ENCODE measurements around the gene SLC25A38.

The SLC25A38 gene

GRCh38 chr3:39378088-39378487, 5.1 kb upstream of the SLC25A38 start:
- DNase-seq: no peak

DNA sequence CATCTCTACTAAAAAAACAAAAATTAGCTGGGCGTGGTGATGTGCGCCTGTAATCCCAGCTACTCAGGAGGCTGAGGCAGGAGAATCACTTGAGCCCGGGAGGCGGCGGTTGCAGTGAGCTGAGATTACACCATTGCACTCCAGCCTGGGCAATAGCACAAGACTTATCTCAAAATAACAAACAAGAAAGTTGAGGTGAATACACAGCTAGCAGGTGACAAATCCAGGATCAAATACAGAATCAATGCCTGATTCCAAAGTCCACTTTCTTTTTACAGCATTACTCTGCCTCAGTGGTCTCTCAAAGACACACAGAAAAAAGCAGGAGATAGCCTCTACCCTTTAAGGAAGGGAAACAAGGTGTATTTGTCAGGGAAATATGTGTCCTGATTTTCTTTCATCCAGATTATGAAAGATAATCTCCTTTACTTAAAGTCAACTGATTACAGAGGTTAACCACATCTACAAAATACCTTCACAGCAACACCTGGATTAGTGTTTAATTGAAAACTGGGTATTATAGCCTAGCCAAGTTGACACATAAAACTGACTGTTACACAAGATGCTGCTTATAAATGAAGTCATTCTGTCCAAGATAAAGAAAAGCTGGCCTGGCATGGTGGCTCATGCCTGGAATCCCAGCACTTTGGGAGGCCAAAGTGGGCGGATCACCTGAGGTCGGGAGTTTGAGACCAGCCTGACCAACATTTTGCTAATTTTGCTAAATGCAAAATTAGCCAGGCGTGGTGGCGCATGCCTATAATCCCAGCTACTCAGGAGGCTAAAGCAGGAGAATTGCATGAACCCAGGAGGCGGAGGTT, 4.0 kb upstream of the SLC25A38 start:
- no peak for DNase-seq

GRCh38 chr3:39379778-39380155, 3.4 kb upstream of the SLC25A38 start:
- no peak for DNase-seq

DNA sequence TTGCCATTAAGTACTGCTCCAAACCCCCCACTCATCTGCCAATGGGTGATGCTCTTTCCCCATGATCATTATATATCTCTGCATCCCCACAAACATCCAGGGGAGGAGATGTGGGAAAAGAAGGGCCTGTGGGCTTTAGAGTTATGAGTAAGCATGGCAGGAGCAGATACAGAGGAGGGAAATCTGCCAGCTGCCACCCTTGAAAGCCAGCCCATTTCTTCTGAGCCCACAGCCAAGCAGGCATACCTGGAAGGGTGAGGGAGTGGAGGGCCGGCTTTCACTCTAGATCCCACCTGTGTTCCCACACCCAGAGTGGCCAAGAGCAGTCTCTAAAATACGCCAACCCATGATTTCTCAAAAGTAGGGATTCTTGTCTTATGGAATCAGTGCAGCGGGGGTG, 1.7 kb upstream of the SLC25A38 start:
- DNase-seq: no peak

DNA sequence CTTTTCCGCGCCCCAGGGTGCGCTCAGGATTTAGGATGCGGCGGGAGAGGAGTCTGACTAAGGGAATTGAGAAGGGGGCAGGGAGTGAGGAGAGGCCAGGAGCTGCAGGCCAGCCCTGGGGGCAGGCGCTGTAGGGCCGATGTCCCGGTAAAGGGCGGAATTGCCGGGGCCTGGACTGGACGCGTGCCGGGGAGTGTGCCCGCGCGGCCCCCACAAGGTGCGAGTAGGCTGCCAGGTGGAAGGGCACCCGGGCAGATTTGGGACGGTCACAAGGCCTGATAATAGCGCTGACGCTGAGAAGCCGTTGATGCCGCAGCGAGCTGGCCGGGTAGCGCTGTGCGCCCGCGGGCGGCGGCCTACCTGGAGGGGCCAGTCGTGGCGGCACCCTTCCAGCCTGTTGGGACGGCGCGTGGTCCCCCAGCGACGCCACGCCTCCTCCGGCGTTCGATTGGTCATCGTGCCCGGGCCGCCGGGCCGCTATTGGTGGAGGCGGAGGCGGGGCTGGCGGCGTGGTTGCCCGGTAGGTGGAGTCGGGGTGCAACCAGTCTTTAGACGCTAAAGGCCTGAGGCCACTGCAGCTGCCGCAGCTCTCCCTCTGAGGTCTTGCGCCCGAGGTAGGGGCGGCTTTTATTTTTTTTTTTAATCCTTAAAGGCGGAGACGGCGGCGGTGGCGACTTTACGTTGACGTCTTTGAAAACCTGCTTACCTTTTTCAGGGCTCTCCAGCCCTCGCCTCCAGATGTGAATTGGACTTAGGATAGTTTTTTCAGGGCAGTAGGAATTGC, 903 bp downstream of the SLC25A38 start:
- no peak for DNase-seq

DNA sequence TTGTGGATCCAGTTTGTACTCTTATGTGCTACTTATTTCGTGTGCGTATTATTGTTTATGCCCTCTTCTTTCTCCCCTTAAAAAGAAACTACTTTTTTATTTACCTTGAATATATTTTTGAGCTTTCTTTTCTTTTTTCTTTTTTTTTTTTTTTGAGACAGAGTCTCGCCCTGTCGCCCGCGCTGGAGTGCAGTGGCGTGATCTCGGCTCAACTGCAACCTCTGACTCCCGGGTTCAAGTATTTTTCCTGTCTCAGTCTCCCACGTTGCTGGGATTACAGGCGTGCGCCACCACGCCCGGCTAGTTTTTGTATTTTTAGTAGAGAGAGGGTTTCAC, 1.5 kb downstream of the SLC25A38 start:
- DNase-seq: no peak

GRCh38 chr3:39385456-39386090, 2.4 kb downstream of the SLC25A38 start:
- no peak for DNase-seq

GRCh38 chr3:39386318-39386717, 3.1 kb downstream of the SLC25A38 start:
- no peak for DNase-seq

DNA sequence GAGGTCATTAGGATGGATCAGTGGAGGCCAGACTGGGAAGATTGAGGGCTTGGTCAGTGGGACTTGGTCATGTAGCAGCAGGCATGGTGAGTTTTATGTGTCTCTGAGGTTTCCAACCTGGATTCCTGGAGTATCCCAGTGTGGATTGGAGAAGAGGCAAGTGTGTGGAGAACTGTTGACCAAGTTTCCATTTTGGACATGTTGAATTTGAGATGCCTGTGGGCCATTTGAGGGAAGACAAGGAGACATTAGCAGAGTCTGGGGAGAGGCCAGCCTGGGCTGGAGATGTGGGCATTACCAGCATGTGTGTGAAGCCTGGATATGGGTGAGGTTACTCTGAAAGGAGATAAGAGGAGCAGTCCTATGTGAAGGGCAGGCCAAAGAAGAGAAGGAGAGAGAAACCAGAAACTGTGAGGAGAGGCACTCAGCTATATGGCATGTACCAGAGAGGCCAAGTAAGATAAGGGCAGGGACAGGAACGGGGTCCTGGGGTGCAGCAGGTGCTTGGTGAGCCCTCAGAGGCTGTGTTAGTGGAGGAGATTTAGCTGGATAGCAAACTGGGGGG, 4.3 kb downstream of the SLC25A38 start:
- no peak for DNase-seq

DNA sequence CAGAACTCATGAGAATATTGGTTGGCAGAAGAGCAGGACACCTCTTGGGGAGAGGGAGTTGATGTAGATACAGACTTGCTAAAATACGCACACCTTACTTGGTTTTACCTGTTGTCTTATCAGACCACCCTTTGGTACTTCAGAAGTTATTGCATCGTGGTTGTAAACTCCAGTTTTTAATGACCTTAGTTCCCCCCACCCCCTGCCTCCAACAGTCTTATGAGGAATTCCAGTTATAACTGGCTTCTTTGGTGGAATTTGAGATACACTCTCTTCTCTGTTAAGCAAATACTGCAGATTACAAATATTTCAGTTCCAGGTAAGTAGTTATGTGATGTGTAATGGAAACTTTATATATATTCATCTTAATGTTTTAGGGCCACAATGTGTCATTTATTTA, 5.0 kb downstream of the SLC25A38 start:
- DNase-seq: no peak

GRCh38 chr3:39388741-39389248, 5.6 kb downstream of the SLC25A38 start:
- DNase-seq: no peak

DNA sequence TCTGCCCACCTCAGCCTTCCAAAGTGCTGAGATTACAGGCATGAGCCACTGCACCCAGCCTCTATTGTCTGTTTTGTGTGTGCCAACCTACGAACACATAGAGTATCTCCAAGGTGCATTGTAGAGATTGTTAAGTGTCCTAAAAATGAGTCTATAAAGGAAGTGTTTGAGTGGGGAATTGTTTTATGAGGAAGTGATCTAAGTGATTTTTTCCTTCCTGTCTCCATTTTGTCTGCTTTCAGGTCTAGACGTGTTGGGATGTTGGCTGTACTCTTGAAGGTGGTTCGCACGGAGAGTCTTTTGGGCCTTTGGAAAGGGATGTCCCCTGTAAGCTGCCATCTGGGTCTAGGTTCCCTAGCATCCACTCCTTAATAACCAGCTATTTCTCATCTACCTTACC, 7.0 kb downstream of the SLC25A38 start:
- no peak for DNase-seq

- no peak for DNase-seq
Measured at GRCh38 chr3:39396690-39397089, 13.5 kb downstream of the SLC25A38 start.

DNA sequence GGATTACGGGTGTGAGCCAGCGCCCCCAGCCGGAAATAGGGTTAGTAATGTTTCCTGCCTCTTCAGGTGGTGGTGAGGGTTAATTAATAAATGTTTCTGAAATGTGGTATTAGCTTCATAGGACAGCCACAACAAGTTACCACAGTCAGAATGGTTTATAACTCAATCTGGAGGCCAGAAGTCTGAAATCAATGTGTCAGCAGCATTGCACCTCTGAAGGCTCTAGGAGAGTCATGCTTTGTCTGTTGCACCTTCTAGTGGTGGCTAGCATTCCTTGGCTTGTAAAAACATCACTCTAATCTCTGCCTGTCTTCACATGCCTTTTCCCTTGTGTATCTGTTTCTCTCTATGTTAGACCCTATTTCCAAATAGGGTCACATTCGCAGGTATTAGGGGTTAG, 15.5 kb downstream of the SLC25A38 start:
- no peak for DNase-seq

GRCh38 chr3:39401983-39402382, 18.8 kb downstream of the SLC25A38 start:
- DNase-seq: no peak

DNA sequence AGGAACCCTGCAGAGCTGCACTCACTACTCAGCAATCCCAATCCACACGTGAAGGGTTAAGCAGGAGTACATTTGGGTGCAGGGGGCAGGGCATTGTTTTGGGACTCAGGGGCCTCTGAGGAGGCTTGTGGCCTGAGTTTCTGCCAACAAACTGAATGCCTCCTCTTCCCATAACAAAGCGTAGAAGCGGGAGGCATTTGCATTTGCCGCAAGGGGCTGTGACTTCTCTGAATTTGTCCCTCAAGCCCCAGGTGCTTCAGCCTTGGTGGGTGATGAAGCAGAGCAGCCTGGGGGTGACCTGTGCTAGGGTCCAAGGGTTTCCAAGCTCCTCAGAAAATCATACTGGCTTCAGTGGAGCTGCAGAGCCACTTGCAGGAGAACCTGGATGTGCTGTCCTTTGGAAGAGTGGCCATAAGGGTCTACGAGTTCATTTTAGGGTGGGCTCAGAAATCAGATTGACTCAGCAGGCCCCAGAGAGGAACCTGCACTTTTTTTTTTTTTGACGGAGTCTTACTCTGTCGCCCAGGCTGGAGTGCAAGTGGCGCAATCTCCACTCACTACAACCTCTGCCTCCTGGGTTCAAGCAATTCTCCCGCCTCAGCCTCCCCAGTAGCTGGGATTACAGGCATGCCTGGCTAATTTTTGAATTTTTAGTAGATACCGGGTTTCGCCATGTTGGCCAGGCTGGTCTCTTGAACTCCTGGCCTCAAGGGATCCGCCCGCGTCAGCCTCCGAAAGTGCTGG, 21.9 kb downstream of the SLC25A38 start:
- no peak for DNase-seq

DNA sequence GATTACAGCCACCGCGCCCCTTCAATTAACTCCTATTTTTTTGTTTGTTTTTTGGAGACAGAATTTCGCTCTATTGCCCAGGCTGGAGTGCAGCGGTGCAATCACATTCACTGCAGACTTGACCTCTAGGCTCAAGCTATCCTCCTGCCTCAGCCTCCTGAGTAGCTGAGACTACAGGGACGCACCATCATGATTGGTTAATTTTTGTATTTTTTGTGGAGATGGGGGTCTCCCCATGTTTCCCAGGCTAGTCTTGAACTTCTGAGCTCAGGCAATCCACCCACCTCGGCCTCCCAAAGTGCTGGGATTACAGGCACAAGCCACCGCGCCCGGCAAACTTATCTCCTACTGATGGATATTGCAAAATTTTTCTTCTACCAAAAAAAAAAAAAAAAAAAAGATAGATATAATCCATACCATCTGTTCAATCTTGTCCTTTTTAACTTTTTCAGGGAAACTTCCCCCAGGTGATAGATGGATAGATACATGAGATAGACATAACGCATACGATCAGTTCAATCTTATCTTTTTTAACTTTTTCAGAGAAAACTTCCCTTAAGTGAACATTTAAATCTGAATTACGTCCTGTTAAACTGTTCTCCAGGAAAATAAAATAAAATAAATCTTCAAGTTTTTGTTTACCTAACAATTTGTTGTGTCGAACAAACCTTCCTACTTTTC, 22.7 kb downstream of the SLC25A38 start:
- no peak for DNase-seq

- peak; percentile 94 for DNase-seq
Measured at GRCh38 chr3:39406368-39407258, 23.4 kb downstream of the SLC25A38 start, which contains the start of gene RPSA. TSS of gene RPSA (plus strand) at chr3:39406720. CDS start at chr3:39407654, 934 bp downstream.

DNA sequence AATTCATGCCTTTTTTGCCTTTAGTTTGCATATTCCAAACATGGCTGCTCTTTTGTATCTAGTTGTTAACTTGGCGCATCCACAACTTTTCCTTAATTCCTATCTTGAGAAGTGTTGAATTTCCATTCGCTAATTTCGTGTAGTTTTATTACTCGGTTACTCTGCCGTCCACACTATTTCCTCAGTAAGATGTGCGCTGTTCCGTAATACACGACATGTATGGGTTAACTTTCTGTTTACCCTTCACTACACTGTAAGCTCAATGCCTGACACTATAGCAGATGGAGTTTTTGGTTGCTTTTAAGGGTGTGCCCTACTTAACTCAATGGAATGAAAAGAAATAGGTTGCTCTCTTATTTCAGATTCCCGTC, 24.1 kb downstream of the SLC25A38 start:
- DNase-seq: no peak

DNA sequence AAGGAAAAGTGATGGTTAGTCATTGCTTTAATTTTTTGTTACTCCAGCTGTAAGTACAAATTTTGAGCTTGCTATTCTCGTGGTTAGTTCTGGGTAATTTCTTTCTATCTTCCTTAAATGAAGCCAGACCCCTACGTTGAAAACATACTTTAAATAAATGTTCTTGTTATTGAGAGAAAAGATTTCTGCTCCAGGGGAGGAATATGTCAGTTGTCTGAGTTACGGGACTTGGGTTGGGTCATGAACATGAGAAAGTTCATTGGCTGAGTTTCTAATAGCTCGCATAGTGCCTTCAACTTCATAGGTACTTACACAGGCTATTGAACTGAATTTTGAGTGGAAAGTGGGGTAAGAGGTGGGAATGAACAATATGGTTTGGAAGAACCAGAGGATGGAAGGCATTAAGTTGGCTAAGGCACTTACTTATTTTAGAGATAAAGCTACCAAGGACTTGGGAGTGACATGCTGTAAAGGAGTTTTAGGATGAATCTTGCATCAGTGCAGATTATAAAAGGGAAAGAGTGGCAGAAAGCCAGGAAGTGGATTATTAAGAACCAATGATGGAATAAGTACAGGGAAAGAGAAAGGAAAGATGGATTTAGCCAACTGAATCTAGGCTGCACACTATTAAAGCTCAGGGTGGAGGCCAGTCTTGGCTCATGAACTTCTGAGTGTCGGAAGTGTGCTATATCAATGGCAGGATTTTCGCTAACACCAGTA, 24.8 kb downstream of the SLC25A38 start:
- DNase-seq: no peak

All from NCI-H2227 treated with DMSO at 0.1 percent for 48 hours (cell line).